GM18520 (cell line): ENCODE results near the gene RASAL2.
"Not testable (repeated sequence)": the region's sequence is repeated elsewhere in the genome, so short reads cannot be mapped to it uniquely, and the experiment has no call there.

ENCODE experiments used
- ATAC-seq: cut with Tn5 transposase; IDR thresholded peaks from one replicate; pipeline ENCODE4 v1.9.1; 2021; ENCODE audit not compliant: unreplicated experiment

The RASAL2 gene

GRCh38 chr1:178109348-178110143, 15.6 kb downstream of the RASAL2 start:
- ATAC-seq, result no peak

GRCh38 chr1:178115260-178115659, 21.4 kb downstream of the RASAL2 start:
- ATAC-seq, result no peak

- ATAC-seq, result no peak
Measured at GRCh38 chr1:178118524-178118923, 24.6 kb downstream of the RASAL2 start.

- ATAC-seq, result no peak
Measured at GRCh38 chr1:178119628-178120027, 25.7 kb downstream of the RASAL2 start.

GRCh38 chr1:178120088-178120487, 26.2 kb downstream of the RASAL2 start:
- ATAC-seq, result no peak

GRCh38 chr1:178120520-178121052, 26.7 kb downstream of the RASAL2 start:
- not testable (repeated sequence) for ATAC-seq

GRCh38 chr1:178121883-178122282, 28.0 kb downstream of the RASAL2 start:
- ATAC-seq, result no peak

- ATAC-seq, result peak; percentile 69
Measured at GRCh38 chr1:178122283-178122682, 28.4 kb downstream of the RASAL2 start.

- no peak for ATAC-seq
Measured at GRCh38 chr1:178124115-178124514, 30.2 kb downstream of the RASAL2 start.

- no peak for ATAC-seq
Measured at GRCh38 chr1:178126261-178126660, 32.4 kb downstream of the RASAL2 start.

GRCh38 chr1:178126741-178127185, 32.9 kb downstream of the RASAL2 start:
- ATAC-seq, result peak; percentile 39

GRCh38 chr1:178127482-178128191, 33.7 kb downstream of the RASAL2 start:
- ATAC-seq, result no peak

- no peak for ATAC-seq
Measured at GRCh38 chr1:178133239-178133989, 39.5 kb downstream of the RASAL2 start.

GRCh38 chr1:178134061-178134460, 40.2 kb downstream of the RASAL2 start:
- ATAC-seq, result no peak

- no peak for ATAC-seq
Measured at GRCh38 chr1:178137238-178137637, 43.3 kb downstream of the RASAL2 start.

GRCh38 chr1:178142806-178143205, 48.9 kb downstream of the RASAL2 start:
- no peak for ATAC-seq

- ATAC-seq, result peak; percentile 47
Measured at GRCh38 chr1:178143730-178144690, 50.1 kb downstream of the RASAL2 start.

GRCh38 chr1:178145605-178146004, 51.7 kb downstream of the RASAL2 start:
- no peak for ATAC-seq

- ATAC-seq, result no peak
Measured at GRCh38 chr1:178146436-178146835, 52.5 kb downstream of the RASAL2 start.

GRCh38 chr1:178150610-178151009, 56.7 kb downstream of the RASAL2 start:
- ATAC-seq, result no peak
